ENCODE results near the gene PURB.

DNA sequence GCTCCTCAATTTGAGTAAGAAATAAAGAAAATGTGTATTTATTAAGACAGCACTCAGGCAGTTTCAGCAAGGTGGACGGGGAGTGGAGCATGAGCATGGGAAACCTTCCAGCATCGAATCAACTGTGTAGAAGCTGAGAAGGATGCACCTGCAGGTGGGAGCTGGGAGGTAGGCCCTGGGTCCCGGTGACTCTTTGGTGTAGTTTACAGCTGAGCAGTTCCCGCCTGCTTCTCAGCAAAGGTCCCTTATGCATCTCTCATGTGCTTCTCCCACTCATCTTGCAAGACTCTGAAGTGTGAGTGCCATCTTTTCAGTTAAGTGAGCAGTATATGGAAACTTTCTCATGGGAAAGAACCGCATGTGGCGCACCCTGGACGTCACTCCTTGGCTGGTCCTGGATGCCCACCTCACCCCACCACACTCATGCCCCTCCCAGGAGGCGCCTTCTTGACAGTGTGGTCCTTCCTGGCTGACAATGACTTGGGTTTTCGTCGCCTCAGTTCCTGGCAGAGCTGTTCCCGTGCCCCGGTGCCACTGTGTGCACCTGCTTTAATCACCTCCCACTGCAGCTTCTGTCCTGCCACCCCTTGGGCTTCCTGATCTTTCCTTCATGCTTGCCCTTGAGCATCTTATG lies 19.8 kb upstream of the PURB start:
- TF ChIP-seq, protein P1, sequence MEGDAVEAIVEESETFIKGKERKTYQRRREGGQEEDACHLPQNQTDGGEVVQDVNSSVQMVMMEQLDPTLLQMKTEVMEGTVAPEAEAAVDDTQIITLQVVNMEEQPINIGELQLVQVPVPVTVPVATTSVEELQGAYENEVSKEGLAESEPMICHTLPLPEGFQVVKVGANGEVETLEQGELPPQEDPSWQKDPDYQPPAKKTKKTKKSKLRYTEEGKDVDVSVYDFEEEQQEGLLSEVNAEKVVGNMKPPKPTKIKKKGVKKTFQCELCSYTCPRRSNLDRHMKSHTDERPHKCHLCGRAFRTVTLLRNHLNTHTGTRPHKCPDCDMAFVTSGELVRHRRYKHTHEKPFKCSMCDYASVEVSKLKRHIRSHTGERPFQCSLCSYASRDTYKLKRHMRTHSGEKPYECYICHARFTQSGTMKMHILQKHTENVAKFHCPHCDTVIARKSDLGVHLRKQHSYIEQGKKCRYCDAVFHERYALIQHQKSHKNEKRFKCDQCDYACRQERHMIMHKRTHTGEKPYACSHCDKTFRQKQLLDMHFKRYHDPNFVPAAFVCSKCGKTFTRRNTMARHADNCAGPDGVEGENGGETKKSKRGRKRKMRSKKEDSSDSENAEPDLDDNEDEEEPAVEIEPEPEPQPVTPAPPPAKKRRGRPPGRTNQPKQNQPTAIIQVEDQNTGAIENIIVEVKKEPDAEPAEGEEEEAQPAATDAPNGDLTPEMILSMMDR (IDR thresholded peaks at IDR 0.05), result no peak
- TF ChIP-seq POLR2A (IDR thresholded peaks at IDR 0.05), result no peak
